T-helper 1 cell treated with Interleukin-12 subunit alpha and Interleukin-12 subunit beta and Interleukin-4 antibody, amounts not matched to agents 30 μg/mL and 1 μg/mL, for 36 hours (primary cell): ENCODE data around the gene ANKRD18B.
A peak's percentile ranks its signal among the peaks of the same experiment; 100 is the strongest.
"Not testable (repeated sequence)": the region's sequence is repeated elsewhere in the genome, so short reads cannot be mapped to it uniquely, and the experiment has no call there.

Source experiments
- H3K27ac Mint-ChIP-seq: one replicate; pipeline ENCODE4 v1.8.0; 2021; ENCODE audit warnings: mild to moderate bottlenecking, mixed read lengths
- H3K27me3 Mint-ChIP-seq: one replicate; pipeline ENCODE4 v1.8.0; 2021; ENCODE audit warnings: low read depth, mixed read lengths
- H3K36me3 Mint-ChIP-seq: one replicate; pipeline ENCODE4 v1.8.0; 2021; ENCODE audit warnings: low read depth, mixed read lengths
- H3K4me1 Mint-ChIP-seq: one replicate; pipeline ENCODE4 v1.8.0; 2021; ENCODE audit warnings: low read depth, mixed read lengths
- H3K4me3 Mint-ChIP-seq: one replicate; pipeline ENCODE4 v1.8.0; 2021; ENCODE audit warnings: mild to moderate bottlenecking, moderate library complexity, mixed read lengths
- H3K9me3 Mint-ChIP-seq: one replicate; pipeline ENCODE4 v1.8.0; 2021; ENCODE audit warnings: mixed read lengths

The ANKRD18B gene

GRCh38 chr9:33516397-33516796 lies 7.7 kb upstream of the ANKRD18B start:
- not testable (repeated sequence) for H3K4me1 Mint-ChIP-seq, H3K4me3 Mint-ChIP-seq, H3K9me3 Mint-ChIP-seq, H3K27ac Mint-ChIP-seq, H3K36me3 Mint-ChIP-seq
- peaks cover 30% of the 10 kb centered on the region for H3K27me3 Mint-ChIP-seq

- Mint-ChIP-seq H3K4me3 (no peak overlapping the region), H3K4me1 (no peaks in the 10 kb centered on the region), H3K9me3 (no peaks in the 10 kb centered on the region), H3K27me3 (peaks cover 40% of the 10 kb centered on the region), H3K27ac (no peak overlapping the region), H3K36me3 (no peaks in the 10 kb centered on the region)
Observed at GRCh38 chr9:33517373-33517772, 6.7 kb upstream of the ANKRD18B start.

GRCh38 chr9:33517934-33518577 lies 6.0 kb upstream of the ANKRD18B start:
- H3K27ac Mint-ChIP-seq, H3K36me3 Mint-ChIP-seq, H3K4me1 Mint-ChIP-seq, H3K4me3 Mint-ChIP-seq, H3K9me3 Mint-ChIP-seq: not testable (repeated sequence)
- peaks cover 43% of the 10 kb centered on the region for H3K27me3 Mint-ChIP-seq

DNA sequence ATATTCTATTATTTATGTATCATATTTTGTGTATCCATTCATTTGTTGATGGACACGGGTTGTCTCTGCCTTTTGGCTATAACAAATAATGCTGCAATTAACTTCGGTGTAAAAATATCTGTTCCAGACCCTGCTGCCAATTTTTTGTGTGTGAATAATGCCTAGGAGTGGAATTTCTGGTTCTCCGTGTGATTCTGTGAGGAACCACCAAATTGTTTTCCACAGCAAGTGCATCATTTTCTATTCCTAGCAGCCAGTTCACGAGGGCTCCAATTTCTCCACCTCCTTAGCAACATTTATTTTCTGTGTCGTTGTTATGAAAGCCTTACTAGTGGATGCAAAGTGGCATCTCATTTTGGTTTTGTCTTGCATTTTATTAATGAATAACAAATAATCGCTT lies 2.2 kb upstream of the ANKRD18B start:
- H3K27me3 Mint-ChIP-seq: peaks cover 60% of the 10 kb centered on the region
- H3K4me3 Mint-ChIP-seq: not testable (repeated sequence)

DNA sequence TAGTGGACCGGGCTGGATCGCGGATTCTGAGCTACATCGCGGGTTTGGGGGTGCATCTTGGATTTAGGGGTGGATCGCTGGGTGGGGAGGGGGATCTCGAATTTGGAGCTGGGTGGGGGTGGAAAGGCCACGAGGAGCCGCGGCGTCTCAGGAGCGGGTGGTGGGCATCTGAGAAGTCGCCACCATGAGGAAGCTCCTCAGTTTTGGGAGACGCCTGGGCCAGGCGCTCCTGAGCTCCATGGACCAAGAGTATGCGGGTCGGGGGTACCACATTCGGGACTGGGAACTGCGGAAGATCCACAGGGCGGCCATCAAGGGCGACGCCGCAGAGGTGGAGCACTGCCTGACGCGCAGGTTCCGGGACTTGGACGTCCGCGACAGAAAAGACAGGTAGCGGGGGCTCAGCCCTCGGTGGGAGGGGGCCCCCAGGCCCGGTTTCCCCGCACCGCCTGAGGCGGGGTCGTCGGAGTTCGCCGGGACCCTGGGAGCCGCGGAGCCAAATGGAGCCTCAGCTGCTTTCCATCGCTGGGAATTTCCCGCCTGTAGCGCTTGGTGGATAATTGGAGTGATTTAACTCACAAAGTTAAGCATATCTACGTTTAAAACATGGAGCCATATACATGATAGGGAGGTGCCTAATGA lies 376 bp downstream of the ANKRD18B start:
- Mint-ChIP-seq H3K36me3 (no peaks in the 10 kb centered on the region), H3K4me1 (peaks cover 4% of the 10 kb centered on the region), H3K27me3 (peaks cover 79% of the 10 kb centered on the region), H3K9me3 (no peaks in the 10 kb centered on the region), H3K4me3 (peak overlapping the region; percentile 87), H3K27ac (peak overlapping the region; percentile 77)

More for the DNA sequence above, 2.2 kb upstream of the ANKRD18B start:
- not testable (repeated sequence) for H3K36me3 Mint-ChIP-seq, H3K27ac Mint-ChIP-seq, H3K4me1 Mint-ChIP-seq, H3K9me3 Mint-ChIP-seq

GRCh38 chr9:33528069-33528468 lies 4.0 kb downstream of the ANKRD18B start:
- not testable (repeated sequence) for H3K4me3 Mint-ChIP-seq, H3K9me3 Mint-ChIP-seq, H3K4me1 Mint-ChIP-seq, H3K36me3 Mint-ChIP-seq, H3K27ac Mint-ChIP-seq
- peaks cover 67% of the 10 kb centered on the region for H3K27me3 Mint-ChIP-seq

DNA sequence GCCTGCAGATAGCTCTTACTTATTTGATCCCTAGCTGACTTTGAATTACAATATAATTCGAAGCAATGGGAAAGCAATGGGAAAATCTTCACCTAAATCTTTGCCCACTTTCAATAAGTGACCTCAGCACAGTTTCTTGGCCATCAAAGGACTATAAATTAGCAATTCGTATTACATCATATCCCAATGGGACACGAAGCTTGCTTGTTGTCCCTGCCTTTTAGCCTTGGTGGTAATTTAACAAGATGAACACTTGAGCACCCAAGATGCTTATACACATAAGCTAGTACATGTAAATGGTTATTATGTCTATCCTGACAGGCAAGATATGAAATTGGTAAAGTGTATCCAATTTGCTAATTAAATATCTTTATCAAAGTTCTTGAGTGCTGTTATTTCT lies 9.9 kb downstream of the ANKRD18B start:
- H3K27ac Mint-ChIP-seq, H3K4me3 Mint-ChIP-seq, H3K36me3 Mint-ChIP-seq, H3K4me1 Mint-ChIP-seq, H3K9me3 Mint-ChIP-seq: not testable (repeated sequence)
- H3K27me3 Mint-ChIP-seq: peaks cover 29% of the 10 kb centered on the region

GRCh38 chr9:33535541-33535940 lies 11.5 kb downstream of the ANKRD18B start:
- Mint-ChIP-seq H3K27ac (no peak overlapping the region), H3K27me3 (peaks cover 14% of the 10 kb centered on the region), H3K9me3 (no peaks in the 10 kb centered on the region), H3K4me1 (no peaks in the 10 kb centered on the region), H3K36me3 (no peaks in the 10 kb centered on the region), H3K4me3 (no peak overlapping the region)

GRCh38 chr9:33543463-33543862 lies 19.4 kb downstream of the ANKRD18B start:
- H3K36me3 Mint-ChIP-seq, H3K4me1 Mint-ChIP-seq, H3K9me3 Mint-ChIP-seq, H3K4me3 Mint-ChIP-seq, H3K27ac Mint-ChIP-seq: not testable (repeated sequence)
- peaks cover 26% of the 10 kb centered on the region for H3K27me3 Mint-ChIP-seq

DNA sequence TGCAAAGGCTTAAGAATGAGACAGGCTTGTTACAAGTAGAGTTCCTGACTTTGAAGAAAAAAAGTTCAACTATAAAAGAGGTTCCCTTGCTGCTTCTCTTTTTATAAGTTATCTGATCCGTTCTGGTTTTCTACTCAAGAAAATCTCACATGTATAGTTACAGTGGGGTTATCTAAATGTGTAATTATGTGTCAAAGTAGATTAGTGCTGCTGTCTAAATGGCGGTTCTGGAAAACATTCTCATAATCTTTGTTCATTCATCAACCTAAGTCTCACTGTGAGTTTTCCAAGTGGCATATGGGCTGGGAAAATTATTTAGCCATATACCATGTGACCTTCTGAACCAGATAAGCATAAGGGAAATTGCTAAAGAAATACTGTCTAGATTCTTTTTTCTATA lies 21.7 kb downstream of the ANKRD18B start:
- H3K4me1 Mint-ChIP-seq, H3K9me3 Mint-ChIP-seq, H3K36me3 Mint-ChIP-seq, H3K27ac Mint-ChIP-seq, H3K4me3 Mint-ChIP-seq: not testable (repeated sequence)
- peaks cover 35% of the 10 kb centered on the region for H3K27me3 Mint-ChIP-seq

DNA sequence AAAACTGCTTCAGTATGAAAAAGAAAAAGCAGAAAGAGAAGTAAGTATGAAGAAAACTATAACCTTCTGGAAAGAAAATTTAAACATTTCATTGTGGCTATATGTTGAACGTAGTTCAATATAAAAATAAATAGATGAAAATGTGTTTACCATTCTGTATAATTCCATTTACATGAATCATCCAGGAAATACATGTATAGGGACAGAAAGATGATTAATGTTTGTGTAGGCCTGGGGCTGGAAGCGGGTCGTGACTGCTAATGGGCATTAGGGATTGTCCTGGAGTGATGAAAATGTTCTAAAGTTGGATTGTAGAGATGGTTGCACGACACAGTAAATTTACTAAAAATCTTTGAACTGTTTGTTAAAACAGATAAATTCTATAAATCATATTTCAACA lies 24.8 kb downstream of the ANKRD18B start:
- peaks cover 31% of the 10 kb centered on the region for H3K27me3 Mint-ChIP-seq
- H3K9me3 Mint-ChIP-seq, H3K4me1 Mint-ChIP-seq, H3K36me3 Mint-ChIP-seq, H3K4me3 Mint-ChIP-seq, H3K27ac Mint-ChIP-seq: not testable (repeated sequence)

DNA sequence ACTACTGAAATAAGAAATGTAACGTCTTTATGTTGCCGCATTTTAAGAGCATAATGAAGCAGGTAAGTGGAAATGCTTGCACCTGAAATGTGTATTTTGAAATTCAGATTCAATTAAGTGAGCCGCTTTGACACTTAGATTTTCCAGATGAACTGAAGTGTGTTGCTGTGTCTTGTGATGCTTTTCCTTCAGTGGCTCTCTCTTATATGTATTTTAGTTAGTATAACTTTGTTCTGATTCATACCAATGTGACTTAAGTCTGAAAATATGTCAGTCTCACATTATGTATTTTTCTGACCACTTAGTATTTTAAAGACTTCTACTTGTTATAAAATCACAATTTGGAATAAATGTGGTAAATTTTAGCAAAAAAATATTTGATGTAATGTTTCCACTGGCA lies 25.4 kb downstream of the ANKRD18B start:
- not testable (repeated sequence) for H3K4me3 Mint-ChIP-seq, H3K9me3 Mint-ChIP-seq, H3K4me1 Mint-ChIP-seq, H3K36me3 Mint-ChIP-seq, H3K27ac Mint-ChIP-seq
- peaks cover 36% of the 10 kb centered on the region for H3K27me3 Mint-ChIP-seq

- not testable (repeated sequence) for H3K27ac Mint-ChIP-seq, H3K4me3 Mint-ChIP-seq, H3K4me1 Mint-ChIP-seq, H3K9me3 Mint-ChIP-seq, H3K36me3 Mint-ChIP-seq
- peaks cover 36% of the 10 kb centered on the region for H3K27me3 Mint-ChIP-seq
Observed at GRCh38 chr9:33551183-33551582, 27.1 kb downstream of the ANKRD18B start.

GRCh38 chr9:33552315-33552725 lies 28.3 kb downstream of the ANKRD18B start:
- H3K27me3 Mint-ChIP-seq: peaks cover 29% of the 10 kb centered on the region
- H3K9me3 Mint-ChIP-seq, H3K4me1 Mint-ChIP-seq, H3K36me3 Mint-ChIP-seq, H3K27ac Mint-ChIP-seq, H3K4me3 Mint-ChIP-seq: not testable (repeated sequence)

GRCh38 chr9:33560217-33560616 lies 36.2 kb downstream of the ANKRD18B start:
- not testable (repeated sequence) for H3K9me3 Mint-ChIP-seq, H3K27me3 Mint-ChIP-seq, H3K4me3 Mint-ChIP-seq, H3K4me1 Mint-ChIP-seq, H3K27ac Mint-ChIP-seq, H3K36me3 Mint-ChIP-seq

GRCh38 chr9:33562196-33562595 lies 38.1 kb downstream of the ANKRD18B start:
- not testable (repeated sequence) for H3K36me3 Mint-ChIP-seq, H3K27me3 Mint-ChIP-seq, H3K9me3 Mint-ChIP-seq, H3K4me1 Mint-ChIP-seq, H3K27ac Mint-ChIP-seq
- H3K4me3 Mint-ChIP-seq: peak overlapping the region; percentile 12
